Measurements from ENCODE around the gene KRT3. TPM values are rescaled to one million over a fixed set of nuclear protein-coding genes. Genes with fewer than 3 reads are reported as not detected.

Gene KRT3
- total and polyA plus RNA-seq, 4 donors, result not detected

- TF ChIP-seq REST (IDR thresholded peaks at IDR 0.05) (no peak), SP1 (IDR thresholded peaks at IDR 0.05) (no peak), MAX (IDR thresholded peaks at IDR 0.05) (no peak), ATF3 (IDR thresholded peaks at IDR 0.05) (no peak), NR2F2 (IDR thresholded peaks at IDR 0.05) (no peak), HNF4A (conservative IDR thresholded peaks at IDR 0.05) (no peak)
These were observed 50.4 kb downstream of the KRT3 start (continued) for GRCh38 chr12:52745554-52745953.

GRCh38 chr12:52744493-52745156, 51.3 kb downstream of the KRT3 start:
- H3K4me1 ChIP-seq (ENCODE audit: control insufficient read depth in 4 of 4, insufficient read depth in 4 of 4, low read length in 3 of 4), result no peaks in the 10 kb centered on the region
- 59% methylated on average over 1 of the region's 1 CpG for WGBS
- no peak for DNase-seq (ENCODE audit: low spot score)
- no peak overlapping the region for H3K9ac ChIP-seq (ENCODE audit: low read depth in 1 of 2, low read length in 2 of 2)
- no peak overlapping the region for H3K4me3 ChIP-seq (ENCODE audit: low read depth in 1 of 3, low read length in 3 of 3)
- no peak overlapping the region for H3K27ac ChIP-seq (ENCODE audit: low read depth in 1 of 2, low read length in 2 of 2)
- H3K9me3 ChIP-seq (ENCODE audit: control insufficient read depth in 4 of 4, low read length in 3 of 4), result no peaks in the 10 kb centered on the region
- no peaks in the 10 kb centered on the region for H3K27me3 ChIP-seq (ENCODE audit: control insufficient read depth in 4 of 4, insufficient read depth in 4 of 4, low read length in 3 of 4)
- TF ChIP-seq GABPA (IDR thresholded peaks at IDR 0.05 in 1 of 2, conservative IDR thresholded peaks at IDR 0.05 in 1 of 2) (no peak), HNF4A (conservative IDR thresholded peaks at IDR 0.05) (no peak), FOXA2 (IDR thresholded peaks at IDR 0.05) (no peak)
- H3K36me3 ChIP-seq (ENCODE audit: control insufficient read depth in 4 of 4, insufficient read depth in 3 of 4, low read depth in 1 of 4, low read length in 3 of 4), result no peaks in the 10 kb centered on the region

GRCh38 chr12:52742822-52743457, 53.0 kb downstream of the KRT3 start:
- no peaks in the 10 kb centered on the region for H3K9me3 ChIP-seq (ENCODE audit: control insufficient read depth in 4 of 4, low read length in 3 of 4)
- no peak for DNase-seq (ENCODE audit: low spot score)
- TF ChIP-seq RXRA (IDR thresholded peaks at IDR 0.05) (no peak), YY1 (IDR thresholded peaks at IDR 0.05) (no peak), SP1 (IDR thresholded peaks at IDR 0.05) (no peak), EGR1 (IDR thresholded peaks at IDR 0.05; ENCODE audit: low read depth in 2 of 2) (no peak)
- H3K27me3 ChIP-seq (ENCODE audit: control insufficient read depth in 4 of 4, insufficient read depth in 4 of 4, low read length in 3 of 4), result no peaks in the 10 kb centered on the region
- H3K4me1 ChIP-seq (ENCODE audit: control insufficient read depth in 4 of 4, insufficient read depth in 4 of 4, low read length in 3 of 4), result no peaks in the 10 kb centered on the region
- 78% methylated on average over 3 of the region's 3 CpGs for WGBS
- H3K36me3 ChIP-seq (ENCODE audit: control insufficient read depth in 4 of 4, insufficient read depth in 3 of 4, low read depth in 1 of 4, low read length in 3 of 4), result no peaks in the 10 kb centered on the region
- no peak overlapping the region for H3K27ac ChIP-seq (ENCODE audit: low read depth in 1 of 2, low read length in 2 of 2)
- no peak overlapping the region for H3K9ac ChIP-seq (ENCODE audit: low read depth in 1 of 2, low read length in 2 of 2)
- H3K4me3 ChIP-seq (ENCODE audit: low read depth in 1 of 3, low read length in 3 of 3), result no peak overlapping the region

GRCh38 chr12:52742196-52742580, 53.7 kb downstream of the KRT3 start:
- Histone ChIP-seq H3K27me3 (ENCODE audit: control insufficient read depth in 4 of 4, insufficient read depth in 4 of 4, low read length in 3 of 4) (no peaks in the 10 kb centered on the region), H3K4me1 (ENCODE audit: control insufficient read depth in 4 of 4, insufficient read depth in 4 of 4, low read length in 3 of 4) (no peaks in the 10 kb centered on the region), H3K36me3 (ENCODE audit: control insufficient read depth in 4 of 4, insufficient read depth in 3 of 4, low read depth in 1 of 4, low read length in 3 of 4) (no peaks in the 10 kb centered on the region), H3K27ac (ENCODE audit: low read depth in 1 of 2, low read length in 2 of 2) (no peak overlapping the region), H3K9ac (ENCODE audit: low read depth in 1 of 2, low read length in 2 of 2) (no peak overlapping the region), H3K9me3 (ENCODE audit: control insufficient read depth in 4 of 4, low read length in 3 of 4) (no peaks in the 10 kb centered on the region), H3K4me3 (ENCODE audit: low read depth in 1 of 3, low read length in 3 of 3) (no peak overlapping the region)
- DNase-seq (ENCODE audit: low spot score), result no peak
- WGBS, result 71% methylated on average over 7 of the region's 7 CpGs
- TF ChIP-seq RXRA (IDR thresholded peaks at IDR 0.05) (no peak), ATF3 (IDR thresholded peaks at IDR 0.05) (no peak), HNF4A (conservative IDR thresholded peaks at IDR 0.05) (no peak), ZBTB33 (IDR thresholded peaks at IDR 0.05) (no peak), REST (IDR thresholded peaks at IDR 0.05) (no peak), FOXA2 (IDR thresholded peaks at IDR 0.05) (no peak), EGR1 (IDR thresholded peaks at IDR 0.05; ENCODE audit: low read depth in 2 of 2) (no peak), RAD21 (IDR thresholded peaks at IDR 0.05) (no peak), YY1 (IDR thresholded peaks at IDR 0.05) (no peak), SP1 (IDR thresholded peaks at IDR 0.05) (no peak)

All from liver (tissue), 9 donors.